Naive thymus-derived CD8-positive, alpha-beta T cell (primary cell): ENCODE measurements around the gene CACNA1F. TPM values are rescaled to one million over a fixed set of nuclear protein-coding genes. Genes with fewer than 3 reads are reported as not detected.
"Not testable (repeated sequence)": the region's sequence is repeated elsewhere in the genome, so short reads cannot be mapped to it uniquely, and the experiment has no call there.

Source experiments
- ATAC-seq, 2 donors: fragments of 150-1000 bp; cut with Tn5 transposase in 1 of 2; sonication (Bioruptor Pico), chemical (Tn5 transposase) in 1 of 2; 1 replicate in 1 of 2; 2 replicates in 1 of 2; pipeline ENCODE4 v1.10.0; 2021; ENCODE audit warnings: mild to moderate bottlenecking in 2 of 2, moderate library complexity in 2 of 2
- POLR2A ChIA-PET: fragments of 350-600 bp; sonication (Branson Sonifier 250); formaldehyde crosslinking; loops from one replicate; lab custom pipeline; 2021; ENCODE audit warnings: antibody characterized with exemption; lab: Charles Lee
- DNase-seq, 10 donors: peaks; one replicate each; pipeline versions ENCODE4 v3.0.0 to v3.0.0-alpha.2; 2020 to 2022
- H3K27ac Mint-ChIP-seq, 10 donors: one replicate each; pipeline ENCODE4 v1.8.0; 2020 to 2022; ENCODE audit warnings: mild to moderate bottlenecking in 10 of 10, mixed read lengths in 10 of 10, moderate library complexity in 4 of 10, inconsistent platforms in 1 of 10
- H3K27me3 Mint-ChIP-seq, 5 donors: one replicate each; pipeline ENCODE4 v1.8.0; 2021 to 2022; ENCODE audit warnings: mixed read lengths in 5 of 5
- H3K36me3 Mint-ChIP-seq, 3 donors: one replicate each; pipeline ENCODE4 v1.8.0; 2020 to 2022; ENCODE audit warnings: mixed read lengths in 3 of 3, mild to moderate bottlenecking in 2 of 3, inconsistent platforms in 1 of 3
- H3K4me1 Mint-ChIP-seq, 4 donors: one replicate each; pipeline ENCODE4 v1.8.0; 2021 to 2022; ENCODE audit warnings: mixed read lengths in 4 of 4
- H3K4me3 Mint-ChIP-seq, 10 donors: one replicate each; pipeline ENCODE4 v1.8.0; 2020 to 2022; ENCODE audit warnings: mild to moderate bottlenecking in 10 of 10, mixed read lengths in 10 of 10, moderate library complexity in 6 of 10, inconsistent platforms in 1 of 10
- H3K9me3 Mint-ChIP-seq, 9 donors: one replicate each; pipeline ENCODE4 v1.8.0; 2020 to 2022; ENCODE audit warnings: mixed read lengths in 9 of 9, mild to moderate bottlenecking in 3 of 9, inconsistent platforms in 1 of 9, moderate library complexity in 1 of 9
- polyA plus RNA-seq, 3 donors: library from polyadenylated mRNA; unstranded; fragments of 300-500 nt; fragmentation: Illumina TruSeq; gene quantifications; one replicate each; pipeline ENCODE4 v1.2.3, GENCODE V29; 2021
- total RNA-seq, 8 experiments: library from RNA in 2 of 8; stranded (reverse) in 2 of 8; gene quantifications; one replicate each; pipeline ENCODE4 v1.2.3 and lab custom pipeline; 2021 to 2026

CACNA1F gene
- total and polyA plus RNA-seq, 5 experiments from 2014 or later: 0.02 to 3.8 (median 3.6) TPM; not detected in 2

GRCh38 chrX:49177338-49177833, 55.8 kb downstream of the CACNA1F start:
- H3K4me1 Mint-ChIP-seq: peaks cover 15 to 29% (median 22%) of the 10 kb centered on the region in 4 donors
- H3K9me3 Mint-ChIP-seq: peaks cover 0 to 2% (median 0%) of the 10 kb centered on the region in 9 donors
- POLR2A ChIA-PET: no interaction called here
- peak; percentile 65 to 68 for ATAC-seq
- peaks cover 0 to 51% (median 0%) of the 10 kb centered on the region in 3 donors for H3K36me3 Mint-ChIP-seq
- peak overlapping the region in 5 of 10 donors; percentile 27 to 80 (median 74) for H3K27ac Mint-ChIP-seq
- no peak overlapping the region for H3K4me3 Mint-ChIP-seq
- no peaks in the 10 kb centered on the region for H3K27me3 Mint-ChIP-seq
- DNase-seq: no peak

DNA sequence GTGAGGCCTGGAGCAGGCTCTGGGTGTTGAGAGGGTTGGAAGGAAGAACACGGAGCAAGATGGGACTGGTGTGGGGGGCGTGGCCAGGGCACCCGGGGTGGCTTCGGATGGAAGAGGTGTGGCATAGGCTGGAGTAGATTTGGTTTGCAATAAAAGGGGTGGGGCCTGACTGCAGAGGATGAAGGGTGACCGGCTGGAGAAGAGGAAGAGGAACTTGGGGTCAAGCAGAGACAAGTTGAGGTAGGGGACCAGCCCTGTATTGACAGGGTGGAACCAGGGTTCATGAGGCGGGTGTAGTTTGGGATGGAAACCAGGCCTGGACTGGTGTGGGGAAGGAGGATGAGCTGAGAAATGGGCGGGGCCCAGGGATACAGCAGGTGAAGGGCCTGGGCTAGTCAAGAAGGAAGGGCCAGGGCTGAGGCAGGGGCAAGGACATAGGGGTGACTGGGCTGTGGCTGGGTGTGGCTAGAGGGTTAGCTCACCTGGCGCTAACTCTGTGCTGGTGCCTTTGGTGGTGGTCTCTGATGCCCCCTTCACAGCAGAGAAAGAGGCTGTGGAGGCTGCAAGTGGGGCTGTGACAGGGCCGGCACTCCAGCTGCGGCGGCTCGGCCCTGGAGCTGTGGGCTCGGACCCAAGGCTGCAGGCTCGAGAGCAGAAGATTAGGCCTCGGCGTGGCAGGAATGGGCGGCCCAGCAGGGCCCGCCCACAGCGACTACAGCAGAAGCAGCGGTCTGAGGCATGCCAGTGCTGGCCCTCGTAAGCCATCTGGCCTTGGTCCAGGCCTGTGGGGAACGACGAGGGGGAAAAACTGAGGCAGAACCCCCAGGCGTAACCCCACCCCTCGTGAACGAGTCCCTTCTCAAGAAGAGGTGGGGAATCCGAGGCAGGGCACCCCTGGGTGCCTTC, 56.5 kb downstream of the CACNA1F start:
- Mint-ChIP-seq H3K4me3 (peak overlapping the region in 1 of 10 donors; percentile 24), H3K27me3 (no peaks in the 10 kb centered on the region), H3K4me1 (peaks cover 12 to 29% (median 22%) of the 10 kb centered on the region in 4 donors), H3K36me3 (peaks cover 0 to 48% (median 0%) of the 10 kb centered on the region in 3 donors), H3K27ac (peak overlapping the region in 3 of 10 donors; percentile 19 to 80 (median 65)), H3K9me3 (peaks cover 0 to 2% (median 0%) of the 10 kb centered on the region in 9 donors)
- POLR2A ChIA-PET: no interaction called here
- DNase-seq (no peak), ATAC-seq (no peak)

DNA sequence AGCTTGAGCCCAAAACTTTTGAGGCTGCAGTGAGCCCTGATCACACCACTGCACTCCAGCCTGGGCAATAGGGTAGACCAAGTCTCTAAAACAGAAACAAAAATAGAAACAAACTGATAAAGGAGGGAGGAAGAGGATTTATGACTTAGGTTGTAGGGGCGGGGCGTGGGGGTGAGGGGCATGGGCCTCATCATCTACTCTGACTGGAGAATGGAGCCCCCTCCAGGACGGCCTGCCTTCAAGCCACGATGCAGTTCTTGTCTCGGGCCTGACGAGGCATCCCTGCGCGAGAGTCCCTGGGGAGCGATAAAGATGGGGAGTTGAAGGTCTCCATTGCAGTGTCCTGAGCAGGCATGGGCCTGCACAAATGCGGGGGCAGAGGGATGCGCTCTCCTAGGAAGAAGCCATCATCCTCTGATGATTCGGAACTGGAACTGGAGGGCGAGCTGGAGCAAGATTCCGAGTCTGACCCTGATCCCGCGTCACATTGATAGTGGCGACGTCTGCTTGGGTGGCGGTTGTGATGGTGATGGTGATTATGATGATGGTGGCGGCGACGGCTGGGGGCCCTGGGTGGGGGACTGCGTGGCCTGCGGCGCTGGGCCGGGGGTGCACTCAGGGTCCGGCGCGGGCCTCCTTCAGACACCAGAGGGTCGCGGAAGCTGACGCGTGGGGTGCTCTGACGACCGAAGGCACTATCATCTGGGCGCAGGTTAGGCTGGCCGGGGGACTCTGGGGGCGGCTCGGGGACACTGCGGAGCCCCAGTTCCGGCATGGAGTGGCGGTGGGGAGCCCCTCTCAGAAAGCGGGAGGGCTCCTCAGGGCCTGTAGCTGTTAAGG, 57.5 kb downstream of the CACNA1F start:
- peaks cover 0 to 43% (median 0%) of the 10 kb centered on the region in 3 donors for H3K36me3 Mint-ChIP-seq
- peak overlapping the region in 1 of 10 donors; percentile 63 for H3K27ac Mint-ChIP-seq
- ATAC-seq (no peak), DNase-seq (no peak)
- POLR2A ChIA-PET: interaction anchor here (0.6 kb wide), 1 partner anchor 132 kb away, joined by 3 read pairs; the partner anchor contains the start of gene TFE3
- peaks cover 0 to 2% (median 0%) of the 10 kb centered on the region in 9 donors for H3K9me3 Mint-ChIP-seq
- no peaks in the 10 kb centered on the region for H3K27me3 Mint-ChIP-seq
- peaks cover 12 to 29% (median 20%) of the 10 kb centered on the region in 4 donors for H3K4me1 Mint-ChIP-seq
- H3K4me3 Mint-ChIP-seq: no peak overlapping the region

DNA sequence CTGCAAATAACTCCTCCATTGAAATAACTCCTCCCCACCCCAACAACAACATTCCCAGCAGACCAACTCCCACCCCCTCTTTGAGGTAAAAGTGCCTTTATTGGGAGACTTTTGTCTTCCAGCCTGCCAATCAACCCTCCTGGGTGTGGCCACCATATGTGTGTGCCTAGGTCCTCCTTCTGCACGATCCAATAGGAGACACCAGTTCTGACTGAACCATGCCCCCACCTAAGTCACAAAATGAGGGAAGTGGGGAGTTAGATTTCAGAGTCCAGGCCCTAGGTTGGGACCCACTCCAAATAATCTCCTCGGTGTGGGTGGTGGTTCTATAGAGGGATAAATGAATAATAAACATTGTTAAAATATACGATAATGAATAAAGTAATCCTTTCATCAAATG, 58.4 kb downstream of the CACNA1F start:
- H3K9me3 Mint-ChIP-seq: peaks cover 0 to 2% (median 0%) of the 10 kb centered on the region in 9 donors
- peaks cover 0 to 34% (median 0%) of the 10 kb centered on the region in 3 donors for H3K36me3 Mint-ChIP-seq
- peaks cover 9 to 29% (median 19%) of the 10 kb centered on the region in 4 donors for H3K4me1 Mint-ChIP-seq
- DNase-seq (no peak), ATAC-seq (no peak)
- POLR2A ChIA-PET: interaction anchor here (0.6 kb wide), 1 partner anchor 18 kb away, joined by 8 read pairs; no protein-coding TSS in a partner anchor
- H3K4me3 Mint-ChIP-seq: peak overlapping the region in 1 of 10 donors; percentile 18
- no peaks in the 10 kb centered on the region for H3K27me3 Mint-ChIP-seq
- peak overlapping the region in 3 of 10 donors; percentile 18 to 63 (median 29) for H3K27ac Mint-ChIP-seq

- not testable (repeated sequence) for DNase-seq, ATAC-seq, H3K27me3 Mint-ChIP-seq, H3K9me3 Mint-ChIP-seq
- POLR2A ChIA-PET: interaction anchor here (1.7 kb wide), 1 partner anchor 12 kb away, joined by 5 read pairs; no protein-coding TSS in a partner anchor
- H3K27ac Mint-ChIP-seq: peak overlapping the region in 2 of 10 donors; percentile 68 to 85
- peaks cover 0 to 26% (median 0%) of the 10 kb centered on the region in 3 donors for H3K36me3 Mint-ChIP-seq
- peak overlapping the region in 6 of 10 donors; percentile 84 to 93 (median 88) for H3K4me3 Mint-ChIP-seq
- H3K4me1 Mint-ChIP-seq: peaks cover 9 to 34% (median 21%) of the 10 kb centered on the region in 4 donors
These were observed 59.6 kb downstream of the CACNA1F start for GRCh38 chrX:49173544-49173943.

DNA sequence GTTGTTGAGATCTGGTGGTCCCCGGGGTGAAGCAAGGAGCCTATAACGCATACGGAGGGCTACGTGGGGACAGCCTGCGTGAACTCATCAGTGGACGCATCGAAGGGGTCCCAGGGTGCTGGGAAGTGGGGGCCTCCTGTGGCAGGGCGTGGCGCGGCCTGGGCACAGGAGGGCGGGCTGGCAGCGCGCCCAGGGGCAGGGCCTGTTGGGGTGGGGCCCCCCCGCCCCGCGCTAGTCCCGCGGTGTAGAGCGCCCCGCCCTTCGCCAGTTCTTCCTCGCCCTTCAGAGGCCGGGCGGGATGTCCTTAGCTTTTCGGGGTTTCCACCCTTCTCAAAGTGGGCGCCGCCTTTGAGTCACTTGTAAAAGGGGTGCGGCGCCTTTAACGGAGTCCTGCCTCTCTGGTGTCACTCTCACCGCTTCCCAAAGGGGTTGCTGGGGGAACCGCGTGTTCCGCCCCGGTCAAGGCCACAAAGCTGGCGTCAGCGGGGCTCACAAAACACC, 60.8 kb downstream of the CACNA1F start:
- Mint-ChIP-seq H3K27ac (peak overlapping the region; percentile 34 to 93 (median 87)), H3K4me3 (peak overlapping the region; percentile 82 to 93 (median 86)), H3K36me3 (peaks cover 0 to 25% (median 0%) of the 10 kb centered on the region in 3 donors), H3K27me3 (no peaks in the 10 kb centered on the region), H3K9me3 (peaks cover 0 to 2% (median 0%) of the 10 kb centered on the region in 9 donors), H3K4me1 (peaks cover 10 to 40% (median 25%) of the 10 kb centered on the region in 4 donors)
- DNase-seq: peak; percentile 22 to 69 (median 41)
- ATAC-seq: peak; percentile 69 to 71
- POLR2A ChIA-PET: interaction anchor here (1.0 to 1.7 kb wide), 3 partner anchors 9 to 13 kb away, joined by 4 to 5 read pairs (median 4); no protein-coding TSS in a partner anchor

DNA sequence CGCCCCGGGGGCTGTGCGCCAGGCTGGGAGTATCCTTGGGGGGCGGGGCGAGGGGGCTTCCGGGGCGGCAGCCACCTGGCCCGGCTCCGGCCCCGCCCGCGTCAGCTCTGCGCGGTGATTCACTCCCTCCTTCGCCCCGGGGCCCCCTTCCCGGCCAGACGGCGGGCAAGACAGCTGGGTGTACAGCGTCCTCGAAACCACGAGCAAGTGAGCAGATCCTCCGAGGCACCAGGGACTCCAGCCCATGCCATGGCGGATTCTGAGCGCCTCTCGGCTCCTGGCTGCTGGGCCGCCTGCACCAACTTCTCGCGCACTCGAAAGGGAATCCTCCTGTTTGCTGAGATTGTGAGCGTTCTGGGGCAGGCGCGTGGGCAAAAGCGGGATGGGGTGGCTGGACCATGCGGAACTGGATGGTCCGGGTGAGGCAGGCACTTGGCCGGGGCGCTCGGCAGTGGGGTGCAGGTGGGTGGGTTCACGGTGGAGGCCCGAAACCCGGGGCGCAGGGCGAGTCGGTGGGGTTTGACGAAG, 61.3 kb downstream of the CACNA1F start, which contains the start of gene PLP2:
TSS of gene PLP2 (plus strand) at position 147 of the 528 bp plus-strand sequence. CDS start at position 250, 103 bp downstream.
- Mint-ChIP-seq H3K4me3 (peak within 1 kb of the TSS; percentile 82 to 93 (median 86)), H3K27ac (peak within 1 kb of the TSS; percentile 34 to 93 (median 87)), H3K9me3 (peaks cover 0 to 2% (median 0%) of the 10 kb centered on the region in 9 donors), H3K4me1 (peaks cover 11 to 40% (median 28%) of the 10 kb centered on the region in 4 donors), H3K27me3 (no peaks in the 10 kb centered on the region), H3K36me3 (peaks cover 0 to 25% (median 0%) of the 10 kb centered on the region in 3 donors)
- ATAC-seq: peak; percentile 44 to 53
- DNase-seq: peak in 8 of 10 donors; percentile 31 to 60 (median 45)
- POLR2A ChIA-PET: interaction anchor here (0.7 to 1.7 kb wide), 4 partner anchors 7 to 13 kb away, joined by 4 to 5 read pairs (median 4); no protein-coding TSS in a partner anchor

DNA sequence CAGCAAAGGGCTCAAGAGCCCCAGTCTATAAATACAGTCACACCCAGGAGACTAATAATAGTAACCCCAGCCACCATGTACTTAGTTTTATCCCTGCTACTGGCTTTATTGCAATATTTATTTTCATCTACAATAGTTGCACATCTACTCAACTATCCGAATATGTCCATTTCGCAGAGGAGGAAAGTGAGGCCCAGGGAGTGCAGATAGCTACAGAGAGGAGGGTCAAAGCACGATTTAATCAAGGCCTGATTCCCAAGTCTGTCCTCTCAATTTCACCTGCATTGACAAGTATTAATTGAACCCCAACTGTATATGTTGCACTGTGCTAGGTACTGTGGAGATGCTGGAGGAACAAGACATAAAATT, 65.4 kb downstream of the CACNA1F start:
- peak overlapping the region in 9 of 10 donors; percentile 80 to 97 (median 93) for H3K27ac Mint-ChIP-seq
- H3K9me3 Mint-ChIP-seq: no peaks in the 10 kb centered on the region
- ATAC-seq (no peak), DNase-seq (no peak)
- POLR2A ChIA-PET: interaction anchor here (0.6 to 2.3 kb wide), 3 partner anchors 24 to 102 kb away, joined by 4 to 9 read pairs (median 6); partner anchors contain the start of gene PPP1R3F
- H3K36me3 Mint-ChIP-seq: no peaks in the 10 kb centered on the region
- H3K4me3 Mint-ChIP-seq: peak overlapping the region; percentile 81 to 92 (median 86)
- H3K4me1 Mint-ChIP-seq: peaks cover 15 to 37% (median 33%) of the 10 kb centered on the region in 4 donors
- H3K27me3 Mint-ChIP-seq: no peaks in the 10 kb centered on the region

DNA sequence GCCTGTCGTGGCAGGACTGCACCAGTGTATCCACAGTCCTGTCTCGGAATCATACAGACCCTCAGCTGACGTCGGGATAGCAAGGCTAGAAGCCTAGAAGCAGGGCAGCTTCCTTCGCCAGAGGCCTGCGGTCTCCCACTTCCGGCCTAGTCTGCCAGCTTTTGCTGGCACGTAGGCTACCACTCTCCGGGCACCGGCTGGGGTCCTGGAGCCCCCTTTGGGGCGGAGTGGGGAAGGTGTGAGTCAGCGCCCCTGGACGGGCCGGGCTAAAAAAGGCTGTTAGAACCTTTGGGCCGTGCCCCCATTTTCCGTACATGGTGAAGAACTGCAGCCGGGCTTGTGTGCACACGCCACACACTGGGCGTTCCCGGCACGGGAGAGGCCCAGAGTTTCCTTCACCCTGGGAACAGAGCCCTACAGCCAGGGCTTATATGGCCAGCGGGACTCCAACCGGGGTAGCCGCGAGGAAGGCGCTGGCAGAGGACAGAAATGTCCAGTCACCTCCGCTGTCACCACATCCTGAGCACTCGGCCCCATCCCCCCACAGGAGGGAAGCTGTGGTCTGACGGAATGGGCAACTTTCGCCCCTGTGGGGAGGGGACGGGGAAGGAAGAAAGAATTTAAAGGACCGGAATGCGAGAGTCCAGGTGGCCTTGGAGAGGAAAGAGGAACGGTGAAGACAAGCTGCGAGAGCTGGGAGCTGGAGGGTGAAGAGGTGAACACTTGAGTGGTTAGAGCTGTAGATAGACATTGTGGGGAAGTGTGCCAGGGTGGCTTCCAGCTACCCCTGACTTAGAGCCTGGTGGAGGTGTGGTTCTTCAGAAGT, 66.0 kb downstream of the CACNA1F start:
- H3K4me1 Mint-ChIP-seq: peaks cover 15 to 36% (median 31%) of the 10 kb centered on the region in 4 donors
- ATAC-seq (peak; percentile 26 to 42), DNase-seq (peak in 9 of 10 donors; percentile 17 to 76 (median 41))
- peak overlapping the region; percentile 78 to 97 (median 94) for H3K27ac Mint-ChIP-seq
- no peaks in the 10 kb centered on the region for H3K36me3 Mint-ChIP-seq
- no peaks in the 10 kb centered on the region for H3K27me3 Mint-ChIP-seq
- peak overlapping the region; percentile 82 to 92 (median 86) for H3K4me3 Mint-ChIP-seq
- H3K9me3 Mint-ChIP-seq: no peaks in the 10 kb centered on the region
- POLR2A ChIA-PET: interaction anchor here (0.6 to 2.3 kb wide), 8 partner anchors 12 to 712 kb away, joined by 3 to 21 read pairs (median 6); partner anchors contain the start of genes OTUD5, PPP1R3F, USP27X and WDR45
